WI38 (cell line): ENCODE results near the gene SAMD9.
"Not testable (repeated sequence)": the region's sequence is repeated elsewhere in the genome, so short reads cannot be mapped to it uniquely, and the experiment has no call there.

Experiments
- H3K4me3 ChIP-seq: 2 replicates; pipeline ENCODE4 v1.5.1; 2011; ENCODE audit warnings: low read depth, mild to moderate bottlenecking, control low read depth, low read length
- CTCF ChIP-seq: IDR thresholded peaks from 2 replicates; pipeline ENCODE4 v1.5.1; 2012; ENCODE audit warnings: low read depth, mild to moderate bottlenecking, control low read depth, low read length

SAMD9 gene

GRCh38 chr7:93062599-93062998 lies 55.2 kb downstream of the SAMD9 start:
- H3K4me3 ChIP-seq = no peak overlapping the region
- TF ChIP-seq CTCF = no peak

- H3K4me3 ChIP-seq = no peak overlapping the region
- no peak for TF ChIP-seq CTCF
Measured at GRCh38 chr7:93060865-93061264, 56.9 kb downstream of the SAMD9 start.

GRCh38 chr7:93060025-93060424 lies 57.8 kb downstream of the SAMD9 start:
- no peak for TF ChIP-seq CTCF
- H3K4me3 ChIP-seq = no peak overlapping the region

GRCh38 chr7:93056621-93057020 lies 61.2 kb downstream of the SAMD9 start:
- not testable (repeated sequence) for H3K4me3 ChIP-seq

- H3K4me3 ChIP-seq = no peak overlapping the region
- TF ChIP-seq CTCF = peak; percentile 30; the same call in 1 of the 2 replicates
Measured at GRCh38 chr7:93055543-93056107, 62.2 kb downstream of the SAMD9 start.

GRCh38 chr7:93054975-93055374 lies 62.8 kb downstream of the SAMD9 start:
- H3K4me3 ChIP-seq = no peak overlapping the region
- TF ChIP-seq CTCF = no peak

- no peak overlapping the region for H3K4me3 ChIP-seq
- TF ChIP-seq CTCF = no peak
Measured at GRCh38 chr7:93053949-93054943, 63.5 kb downstream of the SAMD9 start.
